CD4-positive, alpha-beta T cell treated with Interleukin-4 for 1 hour (primary cell): ENCODE data around the gene ENTPD2.

Experiments
- DNase-seq, 2 donors: peaks; one replicate each; pipeline ENCODE4 v3.0.0-alpha.2; 2020 to 2022

Gene ENTPD2

GRCh38 chr9:137028263-137029057, 25.4 kb downstream of the ENTPD2 start:
- DNase-seq, result peak; percentile 63 to 72

- DNase-seq, result no peak
Observed at GRCh38 chr9:137027369-137028262, 26.2 kb downstream of the ENTPD2 start, which contains the start of gene ABCA2. Gene ABCA2, minus strand, starts transcription at chr9:137028237. Its CDS starts 97 bp downstream, at chr9:137028140.

- no peak for DNase-seq
Observed at GRCh38 chr9:137026828-137027227, 27.0 kb downstream of the ENTPD2 start.

- DNase-seq, result no peak
Observed at GRCh38 chr9:137026384-137026783, 27.5 kb downstream of the ENTPD2 start.

GRCh38 chr9:137025517-137025966, 28.3 kb downstream of the ENTPD2 start:
- peak in 1 of 2 donors; percentile 48 for DNase-seq

- no peak for DNase-seq
Observed at GRCh38 chr9:137023583-137023991, 30.3 kb downstream of the ENTPD2 start.

- DNase-seq, result no peak
Observed at GRCh38 chr9:137023157-137023556, 30.7 kb downstream of the ENTPD2 start.

GRCh38 chr9:137022662-137023008, 31.2 kb downstream of the ENTPD2 start:
- no peak for DNase-seq

GRCh38 chr9:137021979-137022661, 31.7 kb downstream of the ENTPD2 start:
- peak; percentile 76 to 77 for DNase-seq

GRCh38 chr9:137021568-137021978, 32.3 kb downstream of the ENTPD2 start:
- no peak for DNase-seq

- DNase-seq, result no peak
Observed at GRCh38 chr9:137020771-137021567, 32.9 kb downstream of the ENTPD2 start.

GRCh38 chr9:137019891-137020683, 33.8 kb downstream of the ENTPD2 start:
- DNase-seq, result no peak

- no peak for DNase-seq
Observed at GRCh38 chr9:137018761-137019559, 34.9 kb downstream of the ENTPD2 start.

- DNase-seq, result no peak
Observed at GRCh38 chr9:137017791-137018497, 35.9 kb downstream of the ENTPD2 start.

- DNase-seq, result no peak
Observed at GRCh38 chr9:137017071-137017470, 36.8 kb downstream of the ENTPD2 start.

- no peak for DNase-seq
Observed at GRCh38 chr9:137016436-137016835, 37.4 kb downstream of the ENTPD2 start.

- no peak for DNase-seq
Observed at GRCh38 chr9:137015976-137016375, 37.9 kb downstream of the ENTPD2 start.

GRCh38 chr9:137015540-137015930, 38.3 kb downstream of the ENTPD2 start:
- DNase-seq, result no peak

GRCh38 chr9:137014776-137015539, 38.9 kb downstream of the ENTPD2 start:
- DNase-seq, result no peak
